Measurements from ENCODE around the gene NUBP2. TPM values are rescaled to one million over a fixed set of nuclear protein-coding genes. Genes with fewer than 3 reads are reported as not detected.

NUBP2 gene
- total RNA-seq, 2 donors from 2014 or later = 41.0 to 48.3 TPM

DNA sequence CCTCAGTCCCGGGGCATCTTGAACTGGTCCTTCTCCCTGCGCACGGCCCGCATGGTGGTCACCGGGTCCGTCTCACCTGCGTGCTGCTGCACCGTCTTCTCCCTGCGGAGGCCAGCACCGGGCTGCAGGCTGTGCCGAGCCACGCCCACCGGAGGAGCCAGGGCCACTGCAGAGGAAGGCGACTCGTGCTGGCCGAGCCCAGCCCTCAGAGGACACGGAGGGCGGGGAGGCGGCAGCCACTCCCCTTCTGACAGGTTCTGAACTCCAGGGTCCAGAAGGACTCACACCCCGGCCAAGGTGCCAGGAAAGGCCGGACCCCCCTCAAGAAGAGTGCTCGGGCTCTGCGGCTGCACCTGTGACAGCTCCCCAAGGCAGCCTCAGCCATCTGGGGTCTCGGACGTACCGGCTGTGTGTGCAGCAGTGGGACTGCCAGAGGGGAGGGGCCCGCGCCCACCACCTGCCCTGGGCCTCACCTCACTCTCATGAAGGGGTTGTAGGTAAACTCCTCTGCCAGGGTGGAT is 26.6 kb downstream of the NUBP2 start:
- no peak for ATAC-seq
- no peak for DNase-seq (ENCODE audit: low spot score in 2 of 2)
- no peak overlapping the region for H3K27ac Mint-ChIP-seq
- no peaks in the 10 kb centered on the region for H3K9me3 Mint-ChIP-seq
- H3K36me3 Mint-ChIP-seq = peaks cover 0 to 7% of the 10 kb centered on the region in 2 donors

DNA sequence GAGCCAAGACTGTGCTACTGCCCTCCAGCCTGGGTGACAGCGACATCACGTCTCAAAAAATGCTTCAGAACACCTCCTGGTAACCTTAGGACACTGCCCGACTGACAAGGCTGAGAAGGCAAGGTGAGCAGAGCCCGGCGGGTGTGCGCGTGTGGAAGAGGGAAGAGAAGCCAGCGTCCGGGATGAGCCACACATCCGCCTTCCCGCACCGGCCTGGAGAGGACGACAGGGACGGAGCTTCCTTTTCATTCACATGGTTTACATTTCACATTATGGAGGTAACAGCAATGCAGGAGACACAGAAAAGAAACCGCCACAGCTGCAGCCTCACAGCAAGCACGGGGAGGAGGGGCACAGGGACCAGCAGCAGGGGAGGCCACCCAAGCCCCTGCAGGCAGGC is 27.3 kb downstream of the NUBP2 start:
- Mint-ChIP-seq H3K36me3 (peaks cover 0 to 7% of the 10 kb centered on the region in 2 donors), H3K9me3 (no peaks in the 10 kb centered on the region), H3K27ac (peak overlapping the region in 1 of 2 donors; percentile 87)
- DNase-seq (ENCODE audit: low spot score in 2 of 2) (no peak), ATAC-seq (no peak)

GRCh38 chr16:1810536-1810935 is 27.8 kb downstream of the NUBP2 start:
- Mint-ChIP-seq H3K27ac (no peak overlapping the region), H3K36me3 (peaks cover 0 to 7% of the 10 kb centered on the region in 2 donors), H3K9me3 (no peaks in the 10 kb centered on the region)
- ATAC-seq (no peak), DNase-seq (ENCODE audit: low spot score in 2 of 2) (no peak)

DNA sequence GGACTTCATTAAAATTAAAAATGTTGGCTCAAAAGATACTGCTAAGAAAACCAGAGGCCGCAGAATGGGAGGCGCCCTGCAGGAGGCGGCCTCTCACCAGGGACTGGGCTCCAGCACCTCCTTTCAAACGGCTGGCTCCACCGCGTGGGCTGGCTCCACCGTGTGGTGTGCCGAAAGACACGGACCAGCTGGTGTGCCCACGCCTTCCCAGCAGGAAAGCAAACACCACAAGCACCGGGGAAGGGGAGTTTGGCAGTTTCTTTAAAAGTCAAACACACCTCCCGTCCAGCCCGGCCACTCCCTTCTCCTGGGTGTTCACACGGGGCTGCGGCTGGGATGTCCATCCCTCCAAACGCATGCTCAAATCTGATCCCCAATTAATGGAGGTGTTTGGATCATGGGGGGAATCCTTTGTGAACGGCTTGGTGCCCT is 30.0 kb downstream of the NUBP2 start:
- H3K27ac Mint-ChIP-seq = peak overlapping the region; percentile 1 to 11
- peak in 1 of 2 donors; percentile 55 for DNase-seq (ENCODE audit: low spot score in 2 of 2)
- no peaks in the 10 kb centered on the region for H3K9me3 Mint-ChIP-seq
- H3K36me3 Mint-ChIP-seq = no peaks in the 10 kb centered on the region
- ATAC-seq = peak; percentile 89 to 95

- H3K27ac Mint-ChIP-seq = peak overlapping the region; percentile 49 to 81
- no peak for ATAC-seq
These were observed 32.7 kb downstream of the NUBP2 start for GRCh38 chr16:1815461-1815860.

GRCh38 chr16:1816396-1817275 is 33.9 kb downstream of the NUBP2 start:
- DNase-seq (ENCODE audit: low spot score in 2 of 2) (no peak), ATAC-seq (no peak)
- no peaks in the 10 kb centered on the region for H3K9me3 Mint-ChIP-seq

More at GRCh38 chr16:1815461-1815860, 32.7 kb downstream of the NUBP2 start:
- no peaks in the 10 kb centered on the region for H3K9me3 Mint-ChIP-seq
- H3K36me3 Mint-ChIP-seq = no peaks in the 10 kb centered on the region
- no peak for DNase-seq (ENCODE audit: low spot score in 2 of 2)

DNA sequence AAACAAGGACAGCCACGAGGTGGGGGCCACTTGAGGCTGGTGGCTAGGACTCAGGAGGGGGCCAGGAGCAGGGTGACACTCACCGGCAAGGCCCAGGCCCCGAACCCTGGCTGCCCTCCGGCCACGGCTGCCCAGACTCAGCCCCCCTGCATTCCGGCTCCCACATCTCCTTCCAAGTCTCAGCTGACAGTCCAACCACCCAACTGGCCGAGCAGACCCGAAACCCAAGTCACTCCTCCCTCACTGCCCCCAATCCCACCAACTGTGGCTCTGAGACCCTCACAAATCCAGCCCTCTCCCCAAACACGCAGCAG is 34.5 kb downstream of the NUBP2 start:
- DNase-seq (ENCODE audit: low spot score in 2 of 2) = no peak
- Mint-ChIP-seq H3K27ac (no peak overlapping the region), H3K9me3 (no peaks in the 10 kb centered on the region), H3K36me3 (no peaks in the 10 kb centered on the region)
- ATAC-seq = no peak

More at GRCh38 chr16:1816396-1817275, 33.9 kb downstream of the NUBP2 start:
- Mint-ChIP-seq H3K27ac (no peak overlapping the region), H3K36me3 (no peaks in the 10 kb centered on the region)

GRCh38 chr16:1817716-1818115 is 35.0 kb downstream of the NUBP2 start:
- H3K27ac Mint-ChIP-seq = peak overlapping the region in 1 of 2 donors; percentile 68
- no peaks in the 10 kb centered on the region for H3K9me3 Mint-ChIP-seq

DNA sequence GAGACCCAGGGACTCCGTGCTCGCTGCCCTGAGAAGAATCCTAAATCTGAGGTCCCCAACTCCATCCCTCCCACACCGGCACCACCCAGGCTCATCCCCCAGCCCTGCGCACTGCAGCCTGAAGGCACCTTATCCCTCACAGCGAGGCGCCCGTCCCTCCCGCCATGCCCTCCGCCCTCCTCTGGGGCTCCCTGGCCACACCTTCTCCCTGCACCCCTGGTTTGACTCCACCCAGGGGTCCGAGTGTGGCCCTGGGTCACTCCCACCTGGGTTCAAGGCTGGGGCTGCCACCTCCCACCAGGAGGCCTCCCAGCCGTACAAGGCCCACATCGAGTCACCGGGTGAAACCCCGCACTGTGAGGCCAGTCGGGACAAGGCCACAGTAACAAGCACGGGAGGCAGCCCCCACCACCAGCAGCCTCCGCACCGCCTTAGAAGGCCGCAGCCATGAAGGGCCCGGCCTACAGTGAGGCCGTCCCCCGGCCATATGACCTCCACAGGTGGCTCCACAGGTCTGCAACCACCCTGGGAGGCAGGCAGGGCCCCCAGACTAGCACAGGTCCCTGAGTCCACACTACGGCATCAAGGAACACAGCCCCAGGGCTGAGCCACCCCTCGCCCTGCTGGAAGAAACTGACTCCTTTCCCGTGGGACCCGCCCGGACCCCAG is 35.6 kb downstream of the NUBP2 start:
- ATAC-seq (peak in 1 of 2 donors; percentile 21), DNase-seq (ENCODE audit: low spot score in 2 of 2) (no peak)
- Mint-ChIP-seq H3K36me3 (no peaks in the 10 kb centered on the region), H3K27ac (no peak overlapping the region), H3K9me3 (no peaks in the 10 kb centered on the region)

More at GRCh38 chr16:1817716-1818115, 35.0 kb downstream of the NUBP2 start:
- no peak for ATAC-seq
- DNase-seq (ENCODE audit: low spot score in 2 of 2) = no peak
- H3K36me3 Mint-ChIP-seq = no peaks in the 10 kb centered on the region

DNA sequence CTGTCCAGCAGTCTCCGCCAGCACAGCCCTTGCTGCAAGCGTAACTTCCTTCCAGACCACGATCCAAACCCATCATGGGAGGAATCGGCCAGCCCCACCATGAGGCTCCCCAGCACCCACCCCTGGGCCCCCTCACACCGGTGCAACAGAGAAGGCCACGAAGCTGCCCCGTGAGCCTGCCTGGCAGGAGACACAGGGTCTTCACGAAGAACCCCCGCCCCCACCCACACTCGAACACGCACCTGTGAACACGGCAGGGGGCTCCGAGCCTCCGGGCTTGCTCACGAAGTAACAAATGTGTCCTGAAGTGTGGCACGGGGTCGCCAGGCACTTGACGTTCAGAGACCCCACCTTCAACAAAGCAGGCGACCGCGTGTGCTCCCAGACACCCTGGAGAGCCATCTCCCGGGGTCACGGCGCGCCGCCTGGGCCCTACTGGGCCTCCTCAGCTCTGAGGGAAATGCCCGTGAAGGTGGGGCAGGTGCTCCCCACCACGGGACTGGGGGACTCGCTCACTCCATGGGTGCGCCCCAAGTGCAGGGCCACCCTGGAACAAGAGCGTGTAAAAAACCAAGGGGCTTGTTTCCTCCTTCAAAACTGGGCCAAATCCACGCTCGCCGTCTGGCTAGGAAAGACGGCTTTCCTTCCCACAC is 36.2 kb downstream of the NUBP2 start:
- ATAC-seq = no peak
- Mint-ChIP-seq H3K9me3 (no peaks in the 10 kb centered on the region), H3K27ac (peak overlapping the region in 1 of 2 donors; percentile 51), H3K36me3 (no peaks in the 10 kb centered on the region)
- DNase-seq (ENCODE audit: low spot score in 2 of 2) = no peak

- no peak for DNase-seq (ENCODE audit: low spot score in 2 of 2)
- H3K36me3 Mint-ChIP-seq = no peaks in the 10 kb centered on the region
- no peaks in the 10 kb centered on the region for H3K9me3 Mint-ChIP-seq
These were observed 36.9 kb downstream of the NUBP2 start for GRCh38 chr16:1819611-1820010.

GRCh38 chr16:1820096-1820945 is 37.6 kb downstream of the NUBP2 start:
- ATAC-seq (no peak), DNase-seq (ENCODE audit: low spot score in 2 of 2) (no peak)
- Mint-ChIP-seq H3K9me3 (no peaks in the 10 kb centered on the region), H3K27ac (peak overlapping the region in 1 of 2 donors; percentile 51), H3K36me3 (no peaks in the 10 kb centered on the region)

More at GRCh38 chr16:1819611-1820010, 36.9 kb downstream of the NUBP2 start:
- peak overlapping the region; percentile 51 to 69 for H3K27ac Mint-ChIP-seq
- ATAC-seq = no peak

GRCh38 chr16:1820946-1821290 is 38.2 kb downstream of the NUBP2 start:
- peak overlapping the region in 1 of 2 donors; percentile 51 for H3K27ac Mint-ChIP-seq
- H3K9me3 Mint-ChIP-seq = no peaks in the 10 kb centered on the region
- ATAC-seq = no peak
- DNase-seq (ENCODE audit: low spot score in 2 of 2) = no peak
- no peaks in the 10 kb centered on the region for H3K36me3 Mint-ChIP-seq

GRCh38 chr16:1821861-1822611 is 39.3 kb downstream of the NUBP2 start:
- Mint-ChIP-seq H3K36me3 (peaks cover 0 to under 1% of the 10 kb centered on the region in 2 donors), H3K9me3 (no peaks in the 10 kb centered on the region), H3K27ac (no peak overlapping the region)
- DNase-seq (ENCODE audit: low spot score in 2 of 2) = no peak
- no peak for ATAC-seq

DNA sequence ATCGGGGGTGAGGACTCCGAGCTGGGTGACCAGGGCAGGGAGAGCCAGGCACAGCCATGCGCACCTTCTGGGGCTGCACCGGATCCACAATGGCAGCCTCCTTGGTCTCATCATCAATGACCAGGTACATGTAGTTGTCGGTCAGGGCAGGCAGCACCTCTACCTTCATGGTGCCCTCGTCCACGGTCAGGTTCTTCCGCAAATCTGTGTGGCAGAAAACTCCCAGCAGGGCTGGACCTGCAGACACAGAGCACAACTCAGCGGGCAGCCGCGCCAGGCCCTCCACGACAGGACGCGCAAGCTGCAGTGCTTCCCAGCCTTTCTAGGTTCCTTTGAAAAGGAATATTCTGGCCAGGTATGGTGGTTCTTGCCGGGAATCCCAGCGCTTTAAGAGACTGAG is 40.0 kb downstream of the NUBP2 start:
- no peak for ATAC-seq

More for the DNA sequence above, 40.0 kb downstream of the NUBP2 start:
- Mint-ChIP-seq H3K36me3 (peaks cover 6 to 7% of the 10 kb centered on the region in 2 donors), H3K9me3 (no peaks in the 10 kb centered on the region), H3K27ac (no peak overlapping the region)
- DNase-seq (ENCODE audit: low spot score in 2 of 2) = no peak

Data from activated naive CD4-positive, alpha-beta T cell treated with anti-CD3 and anti-CD28 coated beads, Interleukin-2, amount 50 U/mL, for 72 hours (primary cell).